ENCODE data around the gene TMEM256. TPM values are rescaled to one million over a fixed set of nuclear protein-coding genes. Genes with fewer than 3 reads are reported as not detected.

Gene TMEM256
- total and polyA plus RNA-seq, 2 of the 8 experiments (the other 6 are each of a cell fraction or from before 2014, with no cell fraction given): 97.0 to 350 TPM

GRCh38 chr17:7388856-7389255 is 15.0 kb downstream of the TMEM256 start:
- H3K27ac ChIP-seq (ENCODE audit: low read depth, low read length): no peak overlapping the region
- H4K8ac ChIP-seq (ENCODE audit: extremely low read depth, insufficient read depth, low read length): no peak overlapping the region
- H3K27me3 ChIP-seq (replicated peaks in 1 of 4; ENCODE audit: control insufficient read depth in 3 of 4, extremely low read depth in 1 of 4, insufficient read depth in 3 of 4, low read length in 3 of 4): peaks cover 0 to under 1% (median under 1%) of the 10 kb centered on the region in 4 experiments; a peak in 2 of 7 replicates
- DNase-seq (ENCODE audit: low read depth in 1 of 2, low spot score in 2 of 2) (no peak), FAIRE-seq (no peak)
- no peak overlapping the region for H2AFZ ChIP-seq (ENCODE audit: low read length)
- H4K20me1 ChIP-seq (replicated peaks in 1 of 2; ENCODE audit: control insufficient read depth in 1 of 2, insufficient read depth in 2 of 2, low read length in 2 of 2): peaks cover 2 to 10% of the 10 kb centered on the region in 2 experiments
- no peaks in the 10 kb centered on the region; the same call in 1 of the 2 replicates for H3K79me1 ChIP-seq (ENCODE audit: low read depth, low read length)
- H3K4me2 ChIP-seq (ENCODE audit: insufficient read depth in 1 of 2, low read depth in 2 of 2, low read length in 2 of 2): no peak overlapping the region
- no peak overlapping the region for H4K5ac ChIP-seq (ENCODE audit: insufficient read length, low read depth, low read length)
- no peak for TF ChIP-seq CHD1 (IDR thresholded peaks at IDR 0.05; ENCODE audit: low read depth, low read length)
- TF ChIP-seq TAF7 (optimal IDR thresholded peaks at IDR 0.05; ENCODE audit: borderline replicate concordance, low read depth, low read length): no peak
- TF ChIP-seq FOSL1 (IDR thresholded peaks at IDR 0.05; ENCODE audit: insufficient read depth, low read depth, low read length): no peak
- TF ChIP-seq RAD21 (IDR thresholded peaks at IDR 0.05 in 1 of 2, conservative IDR thresholded peaks at IDR 0.05 in 1 of 2; ENCODE audit: low read depth in 2 of 2, low read length in 2 of 2): no peak
- TF ChIP-seq CBX5 (IDR thresholded peaks at IDR 0.05; ENCODE audit: low read depth, low read length): no peak
- no peak for TF ChIP-seq CBX8 (IDR thresholded peaks at IDR 0.05; ENCODE audit: borderline replicate concordance, low read depth, low read length)
- no peak for TF ChIP-seq ATF2 (IDR thresholded peaks at IDR 0.05; ENCODE audit: low read length)
- TF ChIP-seq RNF2 (IDR thresholded peaks at IDR 0.05; ENCODE audit: borderline replicate concordance, low read depth, low read length, missing control alignments, poor library complexity, severe bottlenecking): no peak
- no peak for TF ChIP-seq POLR2AphosphoS5 (IDR thresholded peaks at IDR 0.05; ENCODE audit: low read depth, low read length)
- TF ChIP-seq KDM1A (IDR thresholded peaks at IDR 0.05; ENCODE audit: borderline replicate concordance, low read length): no peak
- H2BK15ac ChIP-seq (ENCODE audit: low read length): no peak overlapping the region
- no peak overlapping the region for H2BK5ac ChIP-seq (ENCODE audit: low read depth, low read length)
- 87% methylated on average over 10 of the region's 10 CpGs; no CpG with 5 or more reads in 1 of the 2 experiments for WGBS, 2 experiments (ENCODE audit: extremely low coverage in 1 of 2, insufficient coverage in 1 of 2, insufficient read length in 1 of 2, insufficient replicate concordance in 2 of 2, low coverage in 1 of 2, low lambda C conversion rate in 2 of 2, missing lambda C conversion rate in 1 of 2)
- POLR2A ChIA-PET (ENCODE audit: partially characterized antibody): interaction anchor here (0.7 to 1.6 kb wide), 6 partner anchors 8 to 75 kb away, joined by 3 to 10 read pairs (median 4); partner anchors contain the start of genes TMEM256 and TNK1
- H3K9me3 ChIP-seq (ENCODE audit: insufficient read depth in 2 of 2, low read depth in 1 of 2, low read length in 1 of 2): no peaks in the 10 kb centered on the region
- H3K23ac ChIP-seq (ENCODE audit: insufficient read length): no peak overlapping the region
- no peak overlapping the region for H2BK120ac ChIP-seq (replicated peaks; ENCODE audit: low read depth, low read length)
- H4K91ac ChIP-seq (replicated peaks; ENCODE audit: insufficient read length, low read length): no peak overlapping the region
- no peak overlapping the region for H3K14ac ChIP-seq (ENCODE audit: insufficient read length)
- H3K9ac ChIP-seq (replicated peaks in 1 of 4; ENCODE audit: extremely low read depth in 1 of 4, low read depth in 3 of 4, low read length in 3 of 4): no peak overlapping the region
- peaks cover 13% of the 10 kb centered on the region; the same call in 1 of the 2 replicates for H3K23me2 ChIP-seq (ENCODE audit: low read depth, low read length)
- H3K4ac ChIP-seq (replicated peaks; ENCODE audit: insufficient read length, low read depth, low read length): no peak overlapping the region
- peaks cover 0 to 30% (median 10%) of the 10 kb centered on the region in 4 experiments; a peak in 5 of 8 replicates for H3K36me3 ChIP-seq (ENCODE audit: control insufficient read depth in 2 of 4, insufficient read depth in 4 of 4, low read length in 3 of 4)
- no peak overlapping the region for H3K18ac ChIP-seq (ENCODE audit: extremely low read depth, low read length)
- H3K4me3 ChIP-seq (ENCODE audit: extremely low read depth in 1 of 4, insufficient read depth in 2 of 4, low read depth in 3 of 4, low read length in 4 of 4): no peak overlapping the region
- no peak overlapping the region for H3K56ac ChIP-seq (replicated peaks; ENCODE audit: insufficient read length, low read depth, low read length)
- H3K4me1 ChIP-seq (replicated peaks in 1 of 4; ENCODE audit: control insufficient read depth in 3 of 4, insufficient read depth in 4 of 4, low read length in 3 of 4): peaks cover 0 to 14% (median 6%) of the 10 kb centered on the region in 4 experiments; a peak in 6 of 7 replicates
- no peak overlapping the region for H2BK12ac ChIP-seq (ENCODE audit: low read depth, low read length)
- H3K79me2 ChIP-seq (ENCODE audit: control insufficient read depth in 1 of 2, insufficient read depth in 2 of 2, low read length in 2 of 2): no peaks in the 10 kb centered on the region
- no peak overlapping the region for H2AK5ac ChIP-seq (ENCODE audit: low read depth, low read length)
- no peak overlapping the region for H2BK20ac ChIP-seq (ENCODE audit: low read length)
- CTCF ChIA-PET (ENCODE audit: partially characterized antibody): interaction anchor here (0.8 to 2.8 kb wide), 5 partner anchors 9 to 172 kb away, joined by 3 to 8 read pairs (median 4); partner anchors contain the start of genes KCTD11 and SENP3

Measured in H1 (cell line).